ENCODE data around the gene SPOUT1. TPM values are rescaled to one million over a fixed set of nuclear protein-coding genes. Genes with fewer than 3 reads are reported as not detected.

Gene SPOUT1
- polyA plus RNA-seq, 2 of the 4 experiments (the other 2 are of a cell fraction) = 24.3 to 28.5 TPM

DNA sequence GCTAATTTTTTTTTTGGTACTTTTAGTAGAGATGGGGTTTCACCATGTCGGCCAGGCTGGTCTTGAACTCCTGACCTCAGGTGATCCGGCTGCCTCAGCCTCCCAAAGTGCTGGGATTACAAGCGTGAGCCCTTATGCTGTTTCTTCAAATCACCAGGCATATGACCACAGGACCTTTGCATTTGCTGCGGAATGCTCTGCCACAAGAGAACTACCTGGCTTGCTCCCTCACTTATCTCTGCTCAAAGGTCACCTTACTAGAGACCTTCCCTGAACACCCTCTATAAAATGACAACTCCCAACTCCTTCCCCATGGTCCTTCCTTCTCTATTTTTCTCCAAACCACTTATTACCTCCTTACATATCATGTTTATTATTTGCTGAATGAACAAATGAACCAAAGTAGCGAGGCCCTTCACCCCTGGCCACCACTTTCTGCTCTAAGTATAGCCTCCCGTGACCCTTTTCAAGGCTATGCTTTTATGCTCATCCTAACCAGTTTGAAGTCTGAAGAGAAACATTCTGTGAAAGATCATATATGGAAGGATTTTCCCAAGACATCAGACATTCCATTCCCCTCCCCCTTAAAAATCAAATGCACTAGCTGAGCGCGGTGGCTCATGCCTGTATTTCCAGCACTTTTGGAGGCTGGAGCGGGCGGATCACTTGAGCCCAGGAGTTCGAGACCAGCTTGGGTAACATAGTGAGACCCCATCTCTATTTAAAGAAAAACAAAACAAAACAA lies 59.1 kb downstream of the SPOUT1 start:
- ATAC-seq (no peak), FAIRE-seq (no peak), DNase-seq (ENCODE audit: low read depth in 1 of 2, low spot score in 1 of 2) (no peak)
- peak overlapping the region; percentile 85 for H3K4me2 ChIP-seq
- peaks cover 10% of the 10 kb centered on the region; the same call in 2 of the 3 replicates for H3K4me1 ChIP-seq
- CTCF ChIA-PET = interaction anchor here (0.9 to 1.7 kb wide), 4 partner anchors 36 to 48 kb away, joined by 5 to 6 read pairs (median 6); partner anchors contain the start of gene ENDOG
- no peak for TF ChIP-seq TP53 (CRISPR knock-in tag; IDR thresholded peaks at IDR 0.05)
- TF ChIP-seq NPAS2 (CRISPR knock-in tag; IDR thresholded peaks at IDR 0.05; ENCODE audit: borderline replicate concordance) = no peak
- TF ChIP-seq NFE2L2 (conservative IDR thresholded peaks at IDR 0.05; ENCODE audit: low read length) = no peak
- TF ChIP-seq FOXS1 (CRISPR knock-in tag; IDR thresholded peaks at IDR 0.05) = no peak
- no peak for TF ChIP-seq POLR2A (IDR thresholded peaks at IDR 0.05; ENCODE audit: low read length)
- TF ChIP-seq KDM1A (IDR thresholded peaks at IDR 0.05; ENCODE audit: low read depth) = no peak
- TF ChIP-seq BHLHE40 (IDR thresholded peaks at IDR 0.05; ENCODE audit: low read depth, low read length) = no peak
- no peak for TF ChIP-seq FOSL2 (IDR thresholded peaks at IDR 0.05)
- no peak for TF ChIP-seq FOSL2 (CRISPR knock-in tag; IDR thresholded peaks at IDR 0.05)
- TF ChIP-seq, protein P1, sequence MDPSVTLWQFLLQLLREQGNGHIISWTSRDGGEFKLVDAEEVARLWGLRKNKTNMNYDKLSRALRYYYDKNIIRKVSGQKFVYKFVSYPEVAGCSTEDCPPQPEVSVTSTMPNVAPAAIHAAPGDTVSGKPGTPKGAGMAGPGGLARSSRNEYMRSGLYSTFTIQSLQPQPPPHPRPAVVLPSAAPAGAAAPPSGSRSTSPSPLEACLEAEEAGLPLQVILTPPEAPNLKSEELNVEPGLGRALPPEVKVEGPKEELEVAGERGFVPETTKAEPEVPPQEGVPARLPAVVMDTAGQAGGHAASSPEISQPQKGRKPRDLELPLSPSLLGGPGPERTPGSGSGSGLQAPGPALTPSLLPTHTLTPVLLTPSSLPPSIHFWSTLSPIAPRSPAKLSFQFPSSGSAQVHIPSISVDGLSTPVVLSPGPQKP (IDR thresholded peaks at IDR 0.05; ENCODE audit: low read depth, low read length) = no peak
- H3K27ac ChIP-seq = no peak overlapping the region; a peak in 1 of 6 replicates
- 85% methylated on average over 11 of the region's 11 CpGs for WGBS (ENCODE audit: missing lambda C conversion rate)
- H3K9me3 ChIP-seq = no peaks in the 10 kb centered on the region
- peak overlapping the region; percentile 76 for H3K4me3 ChIP-seq
- POLR2A ChIA-PET = interaction anchor here (0.6 to 1.5 kb wide), 2 partner anchors 18 to 1776 kb away, joined by 4 read pairs; no protein-coding TSS in a partner anchor

Other genes starting within 250 kb of the SPOUT1 start
- 57.3 and 62.8 TPM in 2 replicates for gene DYNC2I2, start 172.9 kb downstream of the SPOUT1 start, polyA plus RNA-seq (2011; rRNA removed)
- gene DYNC2I2, start 172.9 kb downstream of the SPOUT1 start, polyA plus RNA-seq (2017; fragmentation: RNase III; extraction: RNeasy Plus Mini Kit Qiagen cat#74134 plus additional on column Dnase treatment) = 113 to 117 TPM (median 114 TPM) in 3 replicates
- 293 and 518 TPM in 2 replicates for gene SET, start 140.6 kb downstream of the SPOUT1 start, polyA plus RNA-seq (2011; rRNA removed)
- gene SET, start 140.6 kb downstream of the SPOUT1 start, polyA plus RNA-seq (2017; fragmentation: RNase III; extraction: RNeasy Plus Mini Kit Qiagen cat#74134 plus additional on column Dnase treatment) = 538 to 546 TPM (median 544 TPM) in 3 replicates
- gene PKN3, start 127.3 kb downstream of the SPOUT1 start, polyA plus RNA-seq (2011; rRNA removed) = 7.6 and 9.0 TPM in 2 replicates
- 14.1 to 16.7 TPM (median 16.3 TPM) in 3 replicates for gene PKN3, start 127.3 kb downstream of the SPOUT1 start, polyA plus RNA-seq (2017; fragmentation: RNase III; extraction: RNeasy Plus Mini Kit Qiagen cat#74134 plus additional on column Dnase treatment)
- gene ZDHHC12, start 105.7 kb downstream of the SPOUT1 start, polyA plus RNA-seq (2011; rRNA removed) = 37.6 and 55.5 TPM in 2 replicates
- 66.2 to 77.5 TPM (median 75.7 TPM) in 3 replicates for gene ZDHHC12, start 105.7 kb downstream of the SPOUT1 start, polyA plus RNA-seq (2017; fragmentation: RNase III; extraction: RNeasy Plus Mini Kit Qiagen cat#74134 plus additional on column Dnase treatment)
- 13.4 and 16.2 TPM in 2 replicates for gene ZER1, start 57.9 kb downstream of the SPOUT1 start, polyA plus RNA-seq (2011; rRNA removed)
- 8.1 to 10.8 TPM (median 9.1 TPM) in 3 replicates for gene ZER1, start 57.9 kb downstream of the SPOUT1 start, polyA plus RNA-seq (2017; fragmentation: RNase III; extraction: RNeasy Plus Mini Kit Qiagen cat#74134 plus additional on column Dnase treatment)
- gene TBC1D13, start 42.5 kb downstream of the SPOUT1 start, polyA plus RNA-seq (2011; rRNA removed) = 17.6 and 20.6 TPM in 2 replicates
- 12.4 to 14.0 TPM (median 13.9 TPM) in 3 replicates for gene TBC1D13, start 42.5 kb downstream of the SPOUT1 start, polyA plus RNA-seq (2017; fragmentation: RNase III; extraction: RNeasy Plus Mini Kit Qiagen cat#74134 plus additional on column Dnase treatment)
- 12.6 and 12.8 TPM in 2 replicates for gene ENDOG, start 11.3 kb downstream of the SPOUT1 start, polyA plus RNA-seq (2011; rRNA removed)
- 17.1 to 18.6 TPM (median 17.3 TPM) in 3 replicates for gene ENDOG, start 11.3 kb downstream of the SPOUT1 start, polyA plus RNA-seq (2017; fragmentation: RNase III; extraction: RNeasy Plus Mini Kit Qiagen cat#74134 plus additional on column Dnase treatment)
- 10.0 and 12.2 TPM in 2 replicates for gene KYAT1, start 52.2 kb upstream of the SPOUT1 start, polyA plus RNA-seq (2011; rRNA removed)
- 8.1 to 9.6 TPM (median 8.4 TPM) in 3 replicates for gene KYAT1, start 52.2 kb upstream of the SPOUT1 start, polyA plus RNA-seq (2017; fragmentation: RNase III; extraction: RNeasy Plus Mini Kit Qiagen cat#74134 plus additional on column Dnase treatment)
- 25.9 and 29.2 TPM in 2 replicates for gene LRRC8A, start 52.3 kb upstream of the SPOUT1 start, polyA plus RNA-seq (2011; rRNA removed)
- 22.6 to 23.1 TPM (median 22.9 TPM) in 3 replicates for gene LRRC8A, start 52.3 kb upstream of the SPOUT1 start, polyA plus RNA-seq (2017; fragmentation: RNase III; extraction: RNeasy Plus Mini Kit Qiagen cat#74134 plus additional on column Dnase treatment)
- 0.12 TPM in 1 of 2 replicates, not detected in the other for gene PHYHD1, start 91.2 kb upstream of the SPOUT1 start, polyA plus RNA-seq (2011; rRNA removed)
- gene PHYHD1, start 91.2 kb upstream of the SPOUT1 start, polyA plus RNA-seq (2017; fragmentation: RNase III; extraction: RNeasy Plus Mini Kit Qiagen cat#74134 plus additional on column Dnase treatment) = 0.12 TPM in 1 of 3 replicates, not detected in the others
- gene DOLK, start 117.8 kb upstream of the SPOUT1 start, polyA plus RNA-seq (2011; rRNA removed) = 25.4 and 27.8 TPM in 2 replicates
- 19.9 to 22.8 TPM (median 22.2 TPM) in 3 replicates for gene DOLK, start 117.8 kb upstream of the SPOUT1 start, polyA plus RNA-seq (2017; fragmentation: RNase III; extraction: RNeasy Plus Mini Kit Qiagen cat#74134 plus additional on column Dnase treatment)
- 52.3 and 62.1 TPM in 2 replicates for gene NUP188, start 117.9 kb upstream of the SPOUT1 start, polyA plus RNA-seq (2011; rRNA removed)
- gene NUP188, start 117.9 kb upstream of the SPOUT1 start, polyA plus RNA-seq (2017; fragmentation: RNase III; extraction: RNeasy Plus Mini Kit Qiagen cat#74134 plus additional on column Dnase treatment) = 29.2 to 37.9 TPM (median 33.2 TPM) in 3 replicates
- 28.3 and 30.0 TPM in 2 replicates for gene SH3GLB2, start 198.5 kb upstream of the SPOUT1 start, polyA plus RNA-seq (2011; rRNA removed)
- gene SH3GLB2, start 198.5 kb upstream of the SPOUT1 start, polyA plus RNA-seq (2017; fragmentation: RNase III; extraction: RNeasy Plus Mini Kit Qiagen cat#74134 plus additional on column Dnase treatment) = 40.2 to 42.6 TPM (median 40.6 TPM) in 3 replicates
- 6.3 and 6.4 TPM in 2 replicates for gene MIGA2, start 206.8 kb upstream of the SPOUT1 start, polyA plus RNA-seq (2011; rRNA removed)
- gene MIGA2, start 206.8 kb upstream of the SPOUT1 start, polyA plus RNA-seq (2017; fragmentation: RNase III; extraction: RNeasy Plus Mini Kit Qiagen cat#74134 plus additional on column Dnase treatment) = 12.8 to 16.1 TPM (median 15.1 TPM) in 3 replicates